Muscle layer of colon (tissue), 2 donors: Measurements from ENCODE around the gene KCNK13.

Source experiments
- H3K27ac ChIP-seq: one replicate; pipeline ENCODE4 v1.7.0; 2013; ENCODE audit warnings: low read depth, mild to moderate bottlenecking, low read length, moderate library complexity
- H3K27me3 ChIP-seq, 2 donors: one replicate each; pipeline ENCODE4 v1.7.0; 2013; ENCODE audit warnings: low read length in 2 of 2, mild to moderate bottlenecking in 2 of 2; ENCODE audit not compliant: insufficient read depth in 2 of 2, control insufficient read depth in 1 of 2
- H3K36me3 ChIP-seq: one replicate; pipeline ENCODE4 v1.7.0; 2013; ENCODE audit warnings: mild to moderate bottlenecking, low read length; ENCODE audit not compliant: insufficient read depth
- H3K4me1 ChIP-seq: one replicate; pipeline ENCODE4 v1.7.0; 2013; ENCODE audit warnings: mild to moderate bottlenecking, low read length; ENCODE audit not compliant: insufficient read depth
- H3K4me3 ChIP-seq, 2 donors: one replicate each; pipeline ENCODE4 v1.7.0; 2013; ENCODE audit warnings: low read length in 2 of 2, low read depth in 1 of 2, mild to moderate bottlenecking in 1 of 2, moderate library complexity in 1 of 2
- H3K9ac ChIP-seq: one replicate; pipeline ENCODE4 v1.7.0; 2013; ENCODE audit warnings: low read length
- H3K9me3 ChIP-seq: one replicate; pipeline ENCODE4 v1.7.0; 2013; ENCODE audit warnings: mild to moderate bottlenecking, low read length
- donor health status: abdominal sarcoma.
- donor health status: Adenocarcinoma of cecum.

KCNK13 gene

GRCh38 chr14:90107789-90108188, 46.0 kb downstream of the KCNK13 start:
- no peak overlapping the region for H3K4me3 ChIP-seq
- H3K9ac ChIP-seq = no peak overlapping the region
- no peak overlapping the region for H3K27ac ChIP-seq
- no peaks in the 10 kb centered on the region for H3K27me3 ChIP-seq
- no peaks in the 10 kb centered on the region for H3K36me3 ChIP-seq
- H3K4me1 ChIP-seq = no peaks in the 10 kb centered on the region
- H3K9me3 ChIP-seq = no peaks in the 10 kb centered on the region

- Histone ChIP-seq H3K4me1 (no peaks in the 10 kb centered on the region), H3K9me3 (no peaks in the 10 kb centered on the region), H3K36me3 (no peaks in the 10 kb centered on the region), H3K4me3 (no peak overlapping the region), H3K27me3 (no peaks in the 10 kb centered on the region), H3K9ac (no peak overlapping the region), H3K27ac (no peak overlapping the region)
Measured at GRCh38 chr14:90109858-90110257, 48.1 kb downstream of the KCNK13 start.

GRCh38 chr14:90111895-90112534, 50.2 kb downstream of the KCNK13 start:
- no peaks in the 10 kb centered on the region for H3K36me3 ChIP-seq
- no peak overlapping the region for H3K27ac ChIP-seq
- no peaks in the 10 kb centered on the region for H3K27me3 ChIP-seq
- no peaks in the 10 kb centered on the region for H3K9me3 ChIP-seq
- no peak overlapping the region for H3K4me3 ChIP-seq
- H3K9ac ChIP-seq = no peak overlapping the region
- no peaks in the 10 kb centered on the region for H3K4me1 ChIP-seq

- no peaks in the 10 kb centered on the region for H3K4me1 ChIP-seq
- H3K9ac ChIP-seq = no peak overlapping the region
- no peaks in the 10 kb centered on the region for H3K27me3 ChIP-seq
- H3K36me3 ChIP-seq = no peaks in the 10 kb centered on the region
- H3K9me3 ChIP-seq = no peaks in the 10 kb centered on the region
- no peak overlapping the region for H3K4me3 ChIP-seq
- H3K27ac ChIP-seq = no peak overlapping the region
Measured at GRCh38 chr14:90114554-90114953, 52.8 kb downstream of the KCNK13 start.

- H3K36me3 ChIP-seq = no peaks in the 10 kb centered on the region
- H3K9ac ChIP-seq = no peak overlapping the region
- no peaks in the 10 kb centered on the region for H3K4me1 ChIP-seq
- H3K27me3 ChIP-seq = no peaks in the 10 kb centered on the region
- no peak overlapping the region for H3K4me3 ChIP-seq
- no peaks in the 10 kb centered on the region for H3K9me3 ChIP-seq
- H3K27ac ChIP-seq = no peak overlapping the region
Measured at GRCh38 chr14:90115780-90116179, 54.0 kb downstream of the KCNK13 start.

- Histone ChIP-seq H3K27me3 (no peaks in the 10 kb centered on the region), H3K9me3 (no peaks in the 10 kb centered on the region), H3K4me1 (no peaks in the 10 kb centered on the region), H3K36me3 (no peaks in the 10 kb centered on the region), H3K4me3 (no peak overlapping the region), H3K27ac (no peak overlapping the region), H3K9ac (no peak overlapping the region)
Measured at GRCh38 chr14:90116444-90116843, 54.6 kb downstream of the KCNK13 start.

- Histone ChIP-seq H3K4me3 (no peak overlapping the region), H3K27me3 (no peaks in the 10 kb centered on the region), H3K9me3 (no peaks in the 10 kb centered on the region), H3K9ac (no peak overlapping the region), H3K27ac (no peak overlapping the region), H3K36me3 (no peaks in the 10 kb centered on the region), H3K4me1 (no peaks in the 10 kb centered on the region)
Measured at GRCh38 chr14:90118027-90118426, 56.2 kb downstream of the KCNK13 start.

GRCh38 chr14:90126260-90126659, 64.5 kb downstream of the KCNK13 start:
- no peaks in the 10 kb centered on the region for H3K9me3 ChIP-seq
- no peaks in the 10 kb centered on the region for H3K4me1 ChIP-seq
- no peaks in the 10 kb centered on the region for H3K36me3 ChIP-seq
- H3K4me3 ChIP-seq = no peak overlapping the region
- no peak overlapping the region for H3K27ac ChIP-seq
- no peak overlapping the region for H3K9ac ChIP-seq
- no peaks in the 10 kb centered on the region for H3K27me3 ChIP-seq

GRCh38 chr14:90132821-90133570, 71.2 kb downstream of the KCNK13 start:
- no peaks in the 10 kb centered on the region for H3K36me3 ChIP-seq
- H3K27ac ChIP-seq = no peak overlapping the region
- no peaks in the 10 kb centered on the region for H3K27me3 ChIP-seq
- H3K4me1 ChIP-seq = no peaks in the 10 kb centered on the region
- no peaks in the 10 kb centered on the region for H3K9me3 ChIP-seq
- H3K9ac ChIP-seq = no peak overlapping the region
- no peak overlapping the region for H3K4me3 ChIP-seq

GRCh38 chr14:90136904-90137303, 75.1 kb downstream of the KCNK13 start:
- H3K9me3 ChIP-seq = no peaks in the 10 kb centered on the region
- H3K36me3 ChIP-seq = no peaks in the 10 kb centered on the region
- H3K4me1 ChIP-seq = no peaks in the 10 kb centered on the region
- no peak overlapping the region for H3K9ac ChIP-seq
- peaks cover 0 to 4% of the 10 kb centered on the region in 2 donors for H3K27me3 ChIP-seq
- H3K4me3 ChIP-seq = no peak overlapping the region
- H3K27ac ChIP-seq = no peak overlapping the region

- no peak overlapping the region for H3K9ac ChIP-seq
- H3K4me3 ChIP-seq = no peak overlapping the region
- H3K27ac ChIP-seq = no peak overlapping the region
- no peaks in the 10 kb centered on the region for H3K4me1 ChIP-seq
- H3K36me3 ChIP-seq = no peaks in the 10 kb centered on the region
- no peaks in the 10 kb centered on the region for H3K9me3 ChIP-seq
- peaks cover 0 to 4% of the 10 kb centered on the region in 2 donors for H3K27me3 ChIP-seq
Measured at GRCh38 chr14:90137807-90138206, 76.0 kb downstream of the KCNK13 start.

GRCh38 chr14:90139199-90139598, 77.4 kb downstream of the KCNK13 start:
- no peaks in the 10 kb centered on the region for H3K4me1 ChIP-seq
- H3K4me3 ChIP-seq = no peak overlapping the region
- no peaks in the 10 kb centered on the region for H3K36me3 ChIP-seq
- peaks cover 0 to 4% of the 10 kb centered on the region in 2 donors for H3K27me3 ChIP-seq
- H3K9me3 ChIP-seq = no peaks in the 10 kb centered on the region
- no peak overlapping the region for H3K9ac ChIP-seq
- H3K27ac ChIP-seq = no peak overlapping the region
